Lung (tissue), 12 donors: ENCODE results near the gene TREML4. TPM values are rescaled to one million over a fixed set of nuclear protein-coding genes. Genes with fewer than 3 reads are reported as not detected.
A peak's percentile ranks its signal among the peaks of the same experiment; 100 is the strongest.

Experiments used
- ATAC-seq: fragments of 200-7000 bp; cut with Tn5 transposase; one replicate; pipeline ENCODE4 v1.9.1; 2020; ENCODE audit warnings: moderate number of reproducible peaks; ENCODE audit not compliant: insufficient read depth, low FRiP score
- DNase-seq, 3 donors: peaks; one replicate each; pipeline ENCODE4 v3.0.0-alpha.2; 2013 to 2017
- H3K27ac ChIP-seq, 2 donors: one replicate each; pipeline ENCODE4 v1.5.1; 2013; ENCODE audit warnings: mild to moderate bottlenecking in 2 of 2, moderate library complexity in 2 of 2, control low read depth in 1 of 2, inconsistent platforms in 1 of 2, low read depth in 1 of 2, low read length in 1 of 2
- H3K27me3 ChIP-seq, 3 donors: one replicate each; pipeline ENCODE4 v1.5.1; 2013; ENCODE audit warnings: low read length in 2 of 3; ENCODE audit not compliant: control insufficient read depth in 3 of 3, insufficient read depth in 3 of 3
- H3K36me3 ChIP-seq, 4 donors: one replicate each; pipeline ENCODE4 v1.5.1; 2013; ENCODE audit warnings: low read length in 4 of 4, mild to moderate bottlenecking in 1 of 4, moderate library complexity in 1 of 4; ENCODE audit not compliant: control insufficient read depth in 4 of 4, insufficient read depth in 4 of 4
- H3K4me1 ChIP-seq, 5 donors: one replicate each; pipeline ENCODE4 v1.5.1; 2013; ENCODE audit warnings: low read length in 5 of 5, mild to moderate bottlenecking in 2 of 5, moderate library complexity in 1 of 5; ENCODE audit not compliant: control insufficient read depth in 5 of 5, insufficient read depth in 5 of 5
- H3K4me3 ChIP-seq: one replicate; pipeline ENCODE4 v1.5.1; 2013; ENCODE audit warnings: mild to moderate bottlenecking, control low read depth, moderate library complexity
- H3K9ac ChIP-seq, 2 donors: one replicate each; pipeline ENCODE4 v1.5.1; 2013; ENCODE audit warnings: low read length in 2 of 2, control low read depth in 1 of 2; ENCODE audit not compliant: insufficient read depth in 1 of 2
- H3K9me3 ChIP-seq, 4 donors: one replicate each; pipeline ENCODE4 v1.5.1; 2013; ENCODE audit warnings: low read length in 3 of 4, mild to moderate bottlenecking in 1 of 4, moderate library complexity in 1 of 4; ENCODE audit not compliant: control insufficient read depth in 4 of 4, insufficient read depth in 3 of 4
- WGBS, 2 donors: extraction: QIAGEN DNeasy Blood & Tissue Kit; methylation state at CpG; one replicate each; pipeline ENCODE4 v1.1.7; 2013; 5-methylcytosine and 5-hydroxymethylcytosine counted together
- polyA plus RNA-seq, 2 donors: library from polyadenylated mRNA; stranded (reverse); fragments of 200-250 nt; gene quantifications; one replicate each; pipeline ENCODE4 v1.2.1, GENCODE V29; 2013
- total RNA-seq, 2 donors: library from RNA; depleted of rRNA in 1 of 2; stranded (reverse); fragments of >200 nt in 1 of 2; gene quantifications; one replicate each; pipeline ENCODE4 v1.2.1, GENCODE V29; 2014 to 2021
- TF ChIP-seq, protein P1 (sequence below): IDR thresholded peaks from 2 replicates; pipeline ENCODE4 v1.5.1; 2012; ENCODE audit warnings: mild to moderate bottlenecking; ENCODE audit errors: control extremely low read depth, extremely low read depth
- donor health status: control.
- donor health status: control.
- donor health status: Bipolar disorder and iron deficiency.
- donor health status: healthy.
- donor health status: DM: yes; HTN: yes; CAD: no.

Gene TREML4
- total and polyA plus RNA-seq, 4 donors, result 1.3 to 5.8 TPM; not detected in 2

DNA sequence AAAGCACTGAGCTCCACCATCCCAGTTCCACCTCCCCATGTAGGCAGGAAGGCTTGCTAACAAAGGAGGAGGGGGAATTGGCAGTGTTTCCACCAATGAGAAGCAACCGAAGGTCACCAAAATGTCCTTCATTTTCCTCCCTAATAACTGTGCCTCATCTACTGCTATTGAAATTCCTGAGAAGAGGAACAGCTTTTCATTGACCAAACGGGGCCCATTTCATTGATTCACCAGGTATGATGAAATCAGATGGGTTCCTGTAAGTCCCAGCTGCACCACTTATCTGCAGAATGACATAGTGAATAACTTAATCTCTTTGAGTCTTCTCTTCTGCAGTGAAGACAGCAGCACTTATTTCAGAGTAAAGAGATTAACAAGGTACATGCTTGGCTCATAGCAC is 41.0 kb downstream of the TREML4 start:
- no peak overlapping the region for H3K9ac ChIP-seq
- DNase-seq (no peak), ATAC-seq (no peak)
- no peaks in the 10 kb centered on the region for H3K4me1 ChIP-seq
- no peaks in the 10 kb centered on the region for H3K27me3 ChIP-seq
- no peak overlapping the region for H3K27ac ChIP-seq
- H3K4me3 ChIP-seq, result no peak overlapping the region
- H3K9me3 ChIP-seq, result no peaks in the 10 kb centered on the region
- H3K36me3 ChIP-seq, result no peaks in the 10 kb centered on the region
- TF ChIP-seq, protein P1, sequence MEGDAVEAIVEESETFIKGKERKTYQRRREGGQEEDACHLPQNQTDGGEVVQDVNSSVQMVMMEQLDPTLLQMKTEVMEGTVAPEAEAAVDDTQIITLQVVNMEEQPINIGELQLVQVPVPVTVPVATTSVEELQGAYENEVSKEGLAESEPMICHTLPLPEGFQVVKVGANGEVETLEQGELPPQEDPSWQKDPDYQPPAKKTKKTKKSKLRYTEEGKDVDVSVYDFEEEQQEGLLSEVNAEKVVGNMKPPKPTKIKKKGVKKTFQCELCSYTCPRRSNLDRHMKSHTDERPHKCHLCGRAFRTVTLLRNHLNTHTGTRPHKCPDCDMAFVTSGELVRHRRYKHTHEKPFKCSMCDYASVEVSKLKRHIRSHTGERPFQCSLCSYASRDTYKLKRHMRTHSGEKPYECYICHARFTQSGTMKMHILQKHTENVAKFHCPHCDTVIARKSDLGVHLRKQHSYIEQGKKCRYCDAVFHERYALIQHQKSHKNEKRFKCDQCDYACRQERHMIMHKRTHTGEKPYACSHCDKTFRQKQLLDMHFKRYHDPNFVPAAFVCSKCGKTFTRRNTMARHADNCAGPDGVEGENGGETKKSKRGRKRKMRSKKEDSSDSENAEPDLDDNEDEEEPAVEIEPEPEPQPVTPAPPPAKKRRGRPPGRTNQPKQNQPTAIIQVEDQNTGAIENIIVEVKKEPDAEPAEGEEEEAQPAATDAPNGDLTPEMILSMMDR, result no peak
- WGBS, 2 donors, result 67 to 72% methylated on average over 2 of the region's 2 CpGs

GRCh38 chr6:41269716-41270115 is 41.6 kb downstream of the TREML4 start:
- Histone ChIP-seq H3K9ac (no peak overlapping the region), H3K36me3 (no peaks in the 10 kb centered on the region), H3K4me1 (no peaks in the 10 kb centered on the region), H3K9me3 (no peaks in the 10 kb centered on the region), H3K27me3 (no peaks in the 10 kb centered on the region), H3K27ac (no peak overlapping the region), H3K4me3 (no peak overlapping the region)
- 89 to 93% methylated on average over 4 of the region's 4 CpGs for WGBS, 2 donors
- DNase-seq, result no peak
- TF ChIP-seq, protein P1, result no peak
- ATAC-seq, result no peak

- Histone ChIP-seq H3K9me3 (no peaks in the 10 kb centered on the region), H3K9ac (no peak overlapping the region), H3K27me3 (peaks cover 0 to 7% (median 3%) of the 10 kb centered on the region in 3 donors), H3K36me3 (no peaks in the 10 kb centered on the region), H3K4me1 (no peaks in the 10 kb centered on the region), H3K27ac (peak overlapping the region in 1 of 2 donors; percentile 44), H3K4me3 (no peak overlapping the region)
- 33 to 47% methylated on average over 7 of the region's 7 CpGs for WGBS, 2 donors
- DNase-seq, result peak in 1 of 3 donors; percentile 16
- ATAC-seq, result peak; percentile 49
- TF ChIP-seq, protein P1, result no peak
These were observed 43.8 kb downstream of the TREML4 start for GRCh38 chr6:41271901-41272395.
